SU-DHL-6 (cell line): ENCODE measurements around the gene ACTN1.

ENCODE experiments used
- H2AFZ ChIP-seq: fragments of 200-600 bp; sonication (generic); 2 replicates; pipeline ENCODE4 v1.6.1; 2014; ENCODE audit warnings: low read depth, mild to moderate bottlenecking, moderate library complexity, mixed read lengths, antibody characterized with exemption, low read length; ENCODE audit not compliant: severe bottlenecking
- H3F3A ChIP-seq: fragments of 200-600 bp; shearing (Covaris generic); 2 replicates; pipeline ENCODE4 v1.6.0; 2016; ENCODE audit warnings: antibody characterized with exemption, mild to moderate bottlenecking; ENCODE audit not compliant: insufficient read depth
- H3K27ac ChIP-seq: fragments of 200-600 bp; sonication (generic); 2 replicates; pipeline ENCODE4 v1.5.1; 2016; ENCODE audit warnings: low read depth, mild to moderate bottlenecking, low read length, moderate library complexity, mixed read lengths
- H3K27me3 ChIP-seq: fragments of 200-600 bp; sonication (generic), shearing (Covaris generic); 2 replicates; pipeline ENCODE4 v1.6.0; 2014; ENCODE audit warnings: mild to moderate bottlenecking, low read length
- H3K36me3 ChIP-seq: fragments of 200-600 bp; sonication (generic); 2 replicates; pipeline ENCODE4 v1.6.1; 2014; ENCODE audit warnings: mild to moderate bottlenecking, low read length, mixed read lengths
- H3K4me2 ChIP-seq: fragments of 300-600, 200-600 bp; shearing (Covaris generic), sonication (generic); 2 replicates; pipeline ENCODE4 v1.6.0; 2014; ENCODE audit warnings: low read length, low read depth, mild to moderate bottlenecking; ENCODE audit not compliant: poor library complexity, severe bottlenecking
- H3K4me3 ChIP-seq: fragments of 200-600 bp; sonication (generic); 2 replicates; pipeline ENCODE4 v1.5.1; 2014; ENCODE audit warnings: antibody characterized with exemption, low read length, mild to moderate bottlenecking, mixed read lengths; ENCODE audit not compliant: insufficient read depth, poor library complexity, severe bottlenecking
- H3K79me2 ChIP-seq: fragments of 200-600 bp; sonication (generic); 2 replicates; pipeline ENCODE4 v1.6.1; 2014; ENCODE audit warnings: mild to moderate bottlenecking, low read length, moderate library complexity; ENCODE audit not compliant: insufficient read depth
- H3K9ac ChIP-seq: fragments of 200-600 bp; sonication (generic); 2 replicates; pipeline ENCODE4 v1.7.0; 2014; ENCODE audit warnings: mild to moderate bottlenecking, low read length
- H3K9me2 ChIP-seq: fragments of 200-600 bp; sonication (generic); replicated peaks from 2 replicates; pipeline ENCODE4 v1.6.1; 2014; ENCODE audit warnings: low read length; ENCODE audit not compliant: insufficient read depth
- H3K9me3 ChIP-seq: fragments of 200-600 bp; sonication (generic); 2 replicates; pipeline ENCODE4 v1.6.1; 2014; ENCODE audit warnings: low read length, mixed read lengths; ENCODE audit not compliant: insufficient read depth
- H4K20me1 ChIP-seq: fragments of 200-600 bp; sonication (generic); 2 replicates; pipeline ENCODE4 v1.6.1; 2014; ENCODE audit warnings: low read depth, mild to moderate bottlenecking, antibody characterized with exemption, low read length, moderate library complexity, mixed read lengths
- CTCF ChIP-seq: fragments of 200-600 bp; sonication (generic); IDR thresholded peaks from one replicate; pipeline ENCODE4 v1.5.1; 2017; ENCODE audit warnings: antibody characterized with exemption, mild to moderate bottlenecking, low read length, moderate library complexity; ENCODE audit not compliant: insufficient read depth, poor library complexity, severe bottlenecking
- EZH2phosphoT487 ChIP-seq: fragments of 200-600 bp; sonication (generic), shearing (Covaris generic); conservative IDR thresholded peaks from 2 replicates; pipeline ENCODE4 v1.6.1; 2018; ENCODE audit warnings: mild to moderate bottlenecking, antibody characterized with exemption, low read length, moderate library complexity, mixed read lengths

Gene ACTN1

DNA sequence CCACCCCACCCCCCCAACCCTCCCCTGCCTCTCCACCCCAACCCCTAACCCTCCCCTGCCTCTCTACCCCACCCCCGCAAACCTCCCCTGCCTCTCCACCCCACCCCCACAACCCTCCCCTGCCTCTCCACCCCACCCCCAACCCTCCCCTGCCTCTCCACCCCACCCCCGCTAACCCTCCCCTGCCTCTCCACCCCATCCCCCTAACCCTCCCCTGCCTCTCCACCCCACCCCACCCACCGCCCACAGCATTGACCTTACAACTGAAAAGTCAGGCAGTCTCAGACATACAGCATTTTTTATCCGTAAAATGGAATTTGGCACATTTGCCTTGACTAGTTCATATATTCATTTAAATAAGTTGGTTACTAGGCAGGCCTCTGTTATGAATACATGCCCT lies 38.6 kb upstream of the ACTN1 start:
- H3K9ac ChIP-seq = no peak overlapping the region
- H3K9me3 ChIP-seq = no peaks in the 10 kb centered on the region
- H3K4me3 ChIP-seq = no peak overlapping the region
- no peaks in the 10 kb centered on the region for H3K79me2 ChIP-seq
- H4K20me1 ChIP-seq = no peaks in the 10 kb centered on the region
- H3K4me2 ChIP-seq = no peak overlapping the region
- H3K36me3 ChIP-seq = no peaks in the 10 kb centered on the region
- TF ChIP-seq EZH2phosphoT487 (no peak), CTCF (no peak)
- no peaks in the 10 kb centered on the region for H3K27me3 ChIP-seq
- no peak overlapping the region for H3K27ac ChIP-seq
- H2AFZ ChIP-seq = no peak overlapping the region
- no peaks in the 10 kb centered on the region for H3F3A ChIP-seq
- H3K9me2 ChIP-seq = no peaks in the 10 kb centered on the region

DNA sequence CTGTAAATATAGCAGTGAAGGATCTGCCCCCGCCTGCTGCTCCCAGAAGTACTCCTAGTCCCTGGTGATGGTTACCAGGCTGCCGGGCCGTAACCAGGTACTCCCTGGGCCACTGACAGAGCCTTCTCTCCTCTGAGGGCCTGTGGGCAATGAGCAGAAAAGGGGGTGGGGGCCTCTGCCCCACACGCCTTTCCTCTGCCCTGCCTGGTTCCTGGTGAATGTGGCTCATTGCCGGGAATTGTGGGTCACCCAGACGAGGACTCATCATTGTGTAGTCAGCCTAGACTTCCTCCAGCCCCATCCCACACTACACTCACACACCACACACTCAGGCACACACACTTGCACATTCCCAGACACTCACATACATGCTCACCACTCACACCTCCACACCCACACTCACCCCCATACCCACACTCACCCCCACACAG lies 35.7 kb upstream of the ACTN1 start:
- no peak overlapping the region for H3K4me2 ChIP-seq
- no peak overlapping the region for H3K4me3 ChIP-seq
- H3K27me3 ChIP-seq = no peaks in the 10 kb centered on the region
- no peaks in the 10 kb centered on the region for H3K9me2 ChIP-seq
- no peaks in the 10 kb centered on the region for H4K20me1 ChIP-seq
- no peak overlapping the region for H3K9ac ChIP-seq
- H3K27ac ChIP-seq = no peak overlapping the region
- H3K9me3 ChIP-seq = no peaks in the 10 kb centered on the region
- H3K36me3 ChIP-seq = no peaks in the 10 kb centered on the region
- no peak overlapping the region for H2AFZ ChIP-seq
- TF ChIP-seq CTCF (no peak), EZH2phosphoT487 (no peak)
- no peaks in the 10 kb centered on the region for H3K79me2 ChIP-seq
- H3F3A ChIP-seq = no peaks in the 10 kb centered on the region

DNA sequence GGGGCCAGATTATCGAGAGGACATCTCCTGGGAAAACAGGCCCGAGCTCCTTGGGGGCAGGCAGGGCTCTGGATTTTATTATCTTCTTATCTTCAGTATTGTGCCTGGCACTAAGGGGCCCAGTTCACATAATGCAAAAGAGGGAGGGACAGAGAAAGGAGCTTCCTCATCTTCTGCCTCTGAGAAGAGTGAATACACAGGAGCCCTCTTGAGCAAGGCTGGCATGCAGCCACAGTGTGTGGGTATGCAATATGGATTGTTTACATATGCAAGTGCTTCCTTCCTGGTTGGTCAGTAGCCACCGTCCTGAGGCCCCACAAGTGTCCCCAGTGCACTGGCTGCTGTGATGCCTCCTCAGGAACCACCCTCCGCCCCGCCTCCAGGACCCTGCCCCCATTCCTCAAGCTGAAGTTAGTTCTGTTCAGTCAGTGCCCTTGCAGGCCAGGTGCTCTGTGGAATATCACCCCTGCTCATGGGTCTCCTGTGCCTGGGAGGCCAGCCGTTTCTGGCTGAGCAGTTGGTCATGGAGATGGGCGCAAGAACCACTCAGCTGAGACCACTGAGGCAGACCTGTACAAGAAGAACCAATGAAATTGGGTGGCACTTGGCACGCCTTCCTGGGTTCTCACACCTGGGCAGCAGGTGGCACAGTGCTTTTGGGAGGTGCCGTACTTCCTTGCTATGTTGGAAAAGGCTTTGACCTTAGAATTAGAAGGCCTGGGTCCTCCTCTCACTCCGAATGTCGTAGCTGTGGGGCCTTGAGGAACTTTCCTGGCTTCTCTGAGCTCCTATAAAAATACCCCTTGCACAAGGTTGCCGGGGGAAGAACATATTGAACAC lies 35.1 kb upstream of the ACTN1 start:
- no peaks in the 10 kb centered on the region for H3F3A ChIP-seq
- no peaks in the 10 kb centered on the region for H3K36me3 ChIP-seq
- H3K9me3 ChIP-seq = no peaks in the 10 kb centered on the region
- H3K4me2 ChIP-seq = no peak overlapping the region
- H3K4me3 ChIP-seq = no peak overlapping the region
- no peak overlapping the region for H2AFZ ChIP-seq
- no peaks in the 10 kb centered on the region for H4K20me1 ChIP-seq
- no peaks in the 10 kb centered on the region for H3K9me2 ChIP-seq
- no peaks in the 10 kb centered on the region for H3K27me3 ChIP-seq
- H3K9ac ChIP-seq = no peak overlapping the region
- H3K27ac ChIP-seq = no peak overlapping the region
- H3K79me2 ChIP-seq = no peaks in the 10 kb centered on the region
- no peak for TF ChIP-seq CTCF
- TF ChIP-seq EZH2phosphoT487 = no peak
